ENCODE results near the gene FUT9.

GRCh38 chr6:96197241-96197640, 181.5 kb downstream of the FUT9 start:
- TF ChIP-seq EZH2 (IDR thresholded peaks at IDR 0.05; ENCODE audit: low read depth, unreplicated experiment) (no peak), POLR2AphosphoS5 (IDR thresholded peaks at IDR 0.05; ENCODE audit: low read depth) (no peak), CTCF (conservative IDR thresholded peaks at IDR 0.05; ENCODE audit: low read depth in 2 of 2) (no peak), REST (IDR thresholded peaks at IDR 0.05; ENCODE audit: unreplicated experiment) (no peak)

Data from GM23338 (cell line).